HG03571 (cell line): ENCODE results near the gene CCDC175.

Source experiments
- ATAC-seq: cut with Tn5 transposase; IDR thresholded peaks from one replicate; pipeline ENCODE4 v1.9.1; 2021; ENCODE audit not compliant: unreplicated experiment

The CCDC175 gene

GRCh38 chr14:59482541-59483331 lies 93.9 kb downstream of the CCDC175 start:
- no peak for ATAC-seq

DNA sequence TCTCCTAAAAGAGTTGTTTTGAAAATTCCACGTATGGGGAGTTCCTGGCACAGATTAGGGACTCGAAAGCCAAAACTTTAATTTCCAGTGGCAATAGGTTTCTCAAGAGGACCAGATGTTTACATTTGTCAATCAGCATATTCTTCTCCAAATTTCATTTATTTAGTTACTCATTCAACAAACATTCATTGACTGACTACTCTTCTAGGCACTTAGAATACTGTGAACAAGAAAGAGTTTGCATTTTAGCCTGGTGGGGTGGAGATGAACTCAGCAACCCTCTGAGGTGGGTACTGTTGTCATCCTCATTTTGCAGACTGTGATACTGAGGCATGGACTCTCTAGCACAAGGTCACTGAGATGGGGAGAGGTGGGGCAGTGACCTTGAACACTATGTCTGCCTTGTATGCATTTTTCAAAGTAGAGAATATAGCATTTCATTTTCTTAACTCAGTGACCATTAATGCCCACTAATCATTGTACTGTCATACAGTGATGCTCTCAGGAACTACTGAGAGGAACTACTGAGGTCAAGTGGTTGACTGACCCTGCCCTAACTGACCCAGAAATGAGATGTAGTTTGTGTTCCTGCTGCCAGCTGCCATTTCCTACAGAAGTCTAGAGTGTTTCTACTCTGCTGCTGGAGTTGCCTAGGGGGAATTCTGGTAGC lies 94.6 kb downstream of the CCDC175 start:
- no peak for ATAC-seq

GRCh38 chr14:59481407-59481806 lies 95.2 kb downstream of the CCDC175 start:
- ATAC-seq = no peak

GRCh38 chr14:59480166-59480565 lies 96.4 kb downstream of the CCDC175 start:
- no peak for ATAC-seq

DNA sequence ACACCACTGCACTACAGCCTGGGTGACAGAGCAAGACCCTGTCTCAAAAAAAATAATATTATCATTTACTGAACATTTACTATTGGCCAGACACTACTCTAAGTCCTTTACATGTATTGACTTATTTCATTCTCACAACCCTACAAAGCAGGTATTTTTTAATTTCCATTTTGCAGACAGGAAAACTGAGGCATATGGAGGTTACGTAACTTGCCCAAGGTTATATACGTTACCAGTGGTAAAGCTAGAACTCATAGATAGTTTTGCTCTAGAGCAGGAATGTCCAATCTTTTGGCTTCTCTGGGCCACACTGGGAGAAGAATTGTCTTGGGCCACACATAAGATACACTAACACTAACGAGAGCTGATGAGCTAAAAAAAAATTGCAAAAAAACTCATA lies 98.1 kb downstream of the CCDC175 start:
- no peak for ATAC-seq

GRCh38 chr14:59475709-59476108 lies 100.9 kb downstream of the CCDC175 start:
- ATAC-seq = no peak

- no peak for ATAC-seq
Observed at GRCh38 chr14:59474172-59474571, 102.4 kb downstream of the CCDC175 start.

DNA sequence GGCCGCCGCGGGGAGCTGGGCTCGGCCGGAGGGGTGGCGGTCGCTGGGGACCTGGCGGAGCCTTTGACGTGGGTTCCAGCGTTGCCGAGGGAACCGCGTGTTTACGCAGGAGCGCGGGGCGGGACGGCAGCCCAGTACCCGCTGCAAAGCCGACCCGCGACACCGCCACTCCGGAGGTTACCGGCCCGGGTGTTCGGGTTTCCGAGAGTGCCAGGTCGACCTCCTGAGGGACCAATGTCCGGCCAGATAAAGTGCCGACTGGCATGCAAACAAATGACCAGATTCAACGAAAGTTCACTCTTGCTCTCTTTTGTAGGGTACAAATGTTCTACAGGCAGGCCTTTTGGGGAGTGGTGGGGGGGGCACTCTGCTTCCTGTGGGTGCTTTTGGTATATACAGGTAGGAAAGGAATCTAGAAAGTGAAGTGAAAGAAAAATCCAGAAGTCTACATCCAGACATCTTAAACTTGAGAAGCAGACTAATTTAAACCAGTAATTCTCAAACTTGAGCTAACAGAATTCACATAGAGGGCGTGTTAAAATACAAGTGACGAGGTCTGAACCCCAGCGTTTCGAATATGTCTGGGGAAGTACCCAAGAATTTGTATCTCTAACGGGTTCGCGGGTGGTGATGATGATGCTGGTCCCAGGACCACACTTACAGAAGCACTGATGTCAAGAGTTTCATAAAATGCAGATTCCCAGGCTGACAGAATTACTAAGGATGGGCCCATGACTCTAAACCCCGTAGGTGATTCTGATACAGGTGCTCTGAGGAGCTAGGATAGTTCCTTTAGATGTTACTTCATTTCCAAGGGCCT lies 111.1 kb downstream of the CCDC175 start, which contains the start of gene GPR135:
GPR135 (minus strand) TSS at position 65 of the 820 bp plus-strand sequence. CDS start 154 bp downstream, outside the sequence.
- ATAC-seq = peak; percentile 28

- ATAC-seq = peak; percentile 74
Observed at GRCh38 chr14:59464486-59465315, 111.9 kb downstream of the CCDC175 start.

DNA sequence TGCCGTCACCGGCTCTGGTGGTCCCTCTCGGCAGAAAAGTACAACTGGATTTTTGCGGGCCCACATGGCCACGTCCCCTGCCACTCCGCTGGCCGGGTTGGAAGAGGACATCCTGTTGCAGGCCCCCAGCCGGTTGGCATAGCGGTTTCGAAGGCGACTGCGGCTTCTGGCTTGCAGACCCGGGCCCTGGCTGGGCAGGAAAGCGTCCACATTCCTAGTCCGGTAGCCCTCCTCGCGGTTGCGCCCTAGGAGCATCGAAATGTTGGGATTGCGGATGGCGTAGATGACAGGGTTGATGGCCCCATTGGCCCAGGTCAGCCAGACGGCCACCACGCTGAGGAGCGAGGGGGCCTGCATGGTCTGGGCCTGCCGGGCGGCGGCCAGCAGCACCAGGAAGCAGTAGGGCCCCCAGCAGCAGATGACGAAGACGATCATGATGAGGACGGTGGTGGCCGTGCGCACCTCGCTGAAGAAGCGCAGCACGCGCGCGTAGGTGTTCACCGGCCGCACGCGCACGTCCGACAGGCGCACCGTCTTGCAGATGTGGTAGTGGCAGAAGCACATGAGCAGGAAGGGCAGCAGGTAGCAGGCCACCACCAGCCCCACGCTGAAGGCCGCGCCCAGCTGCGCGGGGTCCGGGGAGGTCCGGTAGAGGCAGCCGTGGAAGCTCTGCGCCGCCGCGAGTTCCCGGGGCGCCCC lies 112.7 kb downstream of the CCDC175 start:
- ATAC-seq = peak; percentile 29

DNA sequence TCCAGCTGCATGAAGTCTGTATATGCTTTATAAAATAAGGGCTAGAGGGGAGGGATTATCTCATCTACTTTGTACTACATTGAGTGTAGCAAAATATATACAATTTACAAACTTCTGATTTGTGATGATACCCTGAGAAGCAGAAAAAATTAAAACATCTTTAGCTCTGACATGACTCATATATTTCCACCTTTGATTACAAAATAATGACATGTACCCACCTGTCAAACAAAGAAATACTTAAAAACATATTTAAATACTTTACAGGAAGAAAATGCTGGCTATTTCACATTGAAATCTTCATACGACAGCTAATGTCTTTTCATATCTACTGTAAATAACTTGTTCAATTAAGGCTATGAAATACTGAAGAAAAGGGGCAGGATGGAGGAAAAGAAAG lies 114.7 kb downstream of the CCDC175 start:
- no peak for ATAC-seq

GRCh38 chr14:59460378-59460777 lies 116.2 kb downstream of the CCDC175 start:
- ATAC-seq = no peak

DNA sequence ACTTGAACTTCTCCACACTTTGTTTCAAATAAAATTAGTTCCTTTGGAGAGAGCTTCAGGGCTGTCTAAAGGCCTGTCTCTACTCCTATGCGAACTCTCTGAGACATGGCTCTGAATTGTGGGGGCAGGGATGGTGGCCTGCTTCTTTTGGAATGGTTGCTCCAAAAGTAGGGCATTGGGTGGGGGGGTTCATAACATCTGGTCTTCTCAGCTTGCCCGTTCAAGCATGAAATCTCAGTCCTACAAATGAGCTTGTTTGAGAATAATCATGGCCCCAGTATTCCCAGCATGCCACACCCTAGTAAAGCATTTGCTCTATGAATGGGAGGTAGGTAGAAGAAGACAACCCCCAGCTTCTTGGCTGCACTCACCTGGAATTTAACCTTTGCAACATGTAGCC lies 118.1 kb downstream of the CCDC175 start:
- no peak for ATAC-seq

GRCh38 chr14:59455411-59455810 lies 121.2 kb downstream of the CCDC175 start:
- no peak for ATAC-seq
